Measurements from ENCODE around the gene GRM4. TPM values are rescaled to one million over a fixed set of nuclear protein-coding genes. Genes with fewer than 3 reads are reported as not detected.

GRM4 gene
- total and polyA plus RNA-seq, 4 donors, result not detected

GRCh38 chr6:34000281-34000680 lies 145.6 kb downstream of the GRM4 start:
- no peak for DNase-seq (ENCODE audit: low spot score)
- Histone ChIP-seq H3K27ac (ENCODE audit: low read depth in 1 of 2, low read length in 2 of 2) (no peak overlapping the region), H3K9me3 (ENCODE audit: control insufficient read depth in 4 of 4, low read length in 3 of 4) (no peaks in the 10 kb centered on the region), H3K4me3 (ENCODE audit: low read depth in 1 of 3, low read length in 3 of 3) (no peak overlapping the region), H3K27me3 (ENCODE audit: control insufficient read depth in 4 of 4, insufficient read depth in 4 of 4, low read length in 3 of 4) (no peaks in the 10 kb centered on the region), H3K4me1 (ENCODE audit: control insufficient read depth in 4 of 4, insufficient read depth in 4 of 4, low read length in 3 of 4) (peaks cover under 1 to 8% (median 6%) of the 10 kb centered on the region in 4 donors), H3K36me3 (ENCODE audit: control insufficient read depth in 4 of 4, insufficient read depth in 3 of 4, low read depth in 1 of 4, low read length in 3 of 4) (no peaks in the 10 kb centered on the region), H3K9ac (ENCODE audit: low read depth in 1 of 2, low read length in 2 of 2) (no peak overlapping the region)
- TF ChIP-seq GABPA (IDR thresholded peaks at IDR 0.05 in 1 of 2, conservative IDR thresholded peaks at IDR 0.05 in 1 of 2), result no peak
- no peak for TF ChIP-seq RXRA (IDR thresholded peaks at IDR 0.05)
- TF ChIP-seq JUND (IDR thresholded peaks at IDR 0.05), result no peak
- WGBS, result 93% methylated on average over 5 of the region's 5 CpGs

- Histone ChIP-seq H3K9ac (ENCODE audit: low read depth in 1 of 2, low read length in 2 of 2) (no peak overlapping the region), H3K27me3 (ENCODE audit: control insufficient read depth in 4 of 4, insufficient read depth in 4 of 4, low read length in 3 of 4) (no peaks in the 10 kb centered on the region), H3K36me3 (ENCODE audit: control insufficient read depth in 4 of 4, insufficient read depth in 3 of 4, low read depth in 1 of 4, low read length in 3 of 4) (no peaks in the 10 kb centered on the region), H3K9me3 (ENCODE audit: control insufficient read depth in 4 of 4, low read length in 3 of 4) (no peaks in the 10 kb centered on the region), H3K27ac (ENCODE audit: low read depth in 1 of 2, low read length in 2 of 2) (no peak overlapping the region), H3K4me3 (ENCODE audit: low read depth in 1 of 3, low read length in 3 of 3) (no peak overlapping the region), H3K4me1 (ENCODE audit: control insufficient read depth in 4 of 4, insufficient read depth in 4 of 4, low read length in 3 of 4) (peaks cover 5 to 14% (median 10%) of the 10 kb centered on the region in 4 donors)
- WGBS, result 93% methylated on average over 4 of the region's 4 CpGs
- TF ChIP-seq ATF3 (IDR thresholded peaks at IDR 0.05), result no peak
- TF ChIP-seq YY1 (IDR thresholded peaks at IDR 0.05), result no peak
- TF ChIP-seq EGR1 (IDR thresholded peaks at IDR 0.05; ENCODE audit: low read depth in 2 of 2), result no peak
- TF ChIP-seq CTCF (IDR thresholded peaks at IDR 0.05; ENCODE audit: low read depth, low read length, missing input control), result no peak
- no peak for TF ChIP-seq NR2F2 (IDR thresholded peaks at IDR 0.05)
- no peak for TF ChIP-seq HNF4G (IDR thresholded peaks at IDR 0.05)
- TF ChIP-seq FOXA2 (IDR thresholded peaks at IDR 0.05), result no peak
- no peak for TF ChIP-seq JUND (IDR thresholded peaks at IDR 0.05)
- TF ChIP-seq RXRA (IDR thresholded peaks at IDR 0.05), result no peak
- TF ChIP-seq SP1 (IDR thresholded peaks at IDR 0.05), result no peak
- TF ChIP-seq MAX (IDR thresholded peaks at IDR 0.05), result no peak
- no peak for TF ChIP-seq TAF1 (conservative IDR thresholded peaks at IDR 0.05)
- TF ChIP-seq GABPA (IDR thresholded peaks at IDR 0.05 in 1 of 2, conservative IDR thresholded peaks at IDR 0.05 in 1 of 2), result no peak
- no peak for TF ChIP-seq FOXA1 (IDR thresholded peaks at IDR 0.05)
- TF ChIP-seq REST (IDR thresholded peaks at IDR 0.05), result no peak
- TF ChIP-seq RAD21 (IDR thresholded peaks at IDR 0.05), result no peak
- no peak for TF ChIP-seq ZBTB33 (IDR thresholded peaks at IDR 0.05)
- no peak for DNase-seq (ENCODE audit: low spot score)
Observed at GRCh38 chr6:33999567-33999966, 146.3 kb downstream of the GRM4 start.
